H1 (cell line): Measurements from ENCODE around the gene MXRA8. TPM values are rescaled to one million over a fixed set of nuclear protein-coding genes. Genes with fewer than 3 reads are reported as not detected.

Experiments used
- CTCF ChIA-PET: fragments of 300-600 bp; sonication (Branson Sonifier 250); formaldehyde crosslinking; loops from one replicate; lab custom pipeline; 2021; ENCODE audit not compliant: partially characterized antibody; lab: Charles Lee
- POLR2A ChIA-PET: fragments of 300-600 bp; sonication (Branson Sonifier 250); formaldehyde crosslinking; loops from one replicate; lab custom pipeline; 2021; ENCODE audit warnings: inconsistent platforms; ENCODE audit not compliant: partially characterized antibody; lab: Charles Lee
- DNase-seq, 2 experiments: peaks; one replicate each; pipeline versions ENCODE4 v3.0.0 to v3.0.0-alpha.2; 2010 to 2022; ENCODE audit warnings: low spot score in 2 of 2, low read depth in 1 of 2, mixed read lengths in 1 of 2
- FAIRE-seq: peaks from 2 replicates; lab custom pipeline; 2011; peaks lifted over from hg19 to GRCh38; lab: Jason Lieb, UNC
- H2AFZ ChIP-seq: 2 replicates; pipeline ENCODE4 v1.8.1; 2012; ENCODE audit warnings: low read length, inconsistent platforms
- H2AK5ac ChIP-seq: 2 replicates; pipeline ENCODE4 v1.6.1; 2013; ENCODE audit warnings: low read depth, low read length
- H2BK120ac ChIP-seq: replicated peaks from 2 replicates; pipeline ENCODE3; 2013; ENCODE audit warnings: low read depth, low read length, inconsistent platforms
- H2BK12ac ChIP-seq: 2 replicates; pipeline ENCODE4 v1.6.1; 2013; ENCODE audit warnings: low read depth, low read length
- H2BK15ac ChIP-seq: 2 replicates; pipeline ENCODE4 v1.6.1; 2013; ENCODE audit warnings: low read length
- H2BK20ac ChIP-seq: 2 replicates; pipeline ENCODE4 v1.6.1; 2013; ENCODE audit warnings: low read length
- H2BK5ac ChIP-seq: 2 replicates; pipeline ENCODE4 v1.6.1; 2013; ENCODE audit warnings: low read depth, low read length
- H3K14ac ChIP-seq: 2 replicates; pipeline ENCODE4 v1.6.1; 2013; ENCODE audit warnings: inconsistent platforms; ENCODE audit not compliant: insufficient read length
- H3K18ac ChIP-seq: 2 replicates; pipeline ENCODE4 v1.6.1; 2013; ENCODE audit warnings: low read length; ENCODE audit errors: extremely low read depth
- H3K23ac ChIP-seq: 2 replicates; pipeline ENCODE4 v1.6.1; 2013; ENCODE audit warnings: inconsistent platforms; ENCODE audit not compliant: insufficient read length
- H3K23me2 ChIP-seq: 2 replicates; pipeline ENCODE4 v1.6.1; 2013; ENCODE audit warnings: low read depth, low read length
- H3K27ac ChIP-seq: 2 replicates; pipeline ENCODE4 v1.6.1; 2011; ENCODE audit warnings: low read depth, low read length, inconsistent platforms
- H3K27me3 ChIP-seq, 4 experiments: replicated peaks in 1 of 4; 1 replicate in 1 of 4; 2 replicates in 3 of 4; pipeline versions ENCODE4 v1.6.1 to v1.8.1; 2011 to 2013; ENCODE audit warnings: low read length in 3 of 4, mild to moderate bottlenecking in 3 of 4, inconsistent platforms in 2 of 4, mixed read lengths in 2 of 4, moderate library complexity in 1 of 4; ENCODE audit not compliant: control insufficient read depth in 3 of 4, insufficient read depth in 3 of 4; ENCODE audit errors: extremely low read depth in 1 of 4
- H3K36me3 ChIP-seq, 4 experiments: 2 replicates each; pipeline versions ENCODE4 v1.6.1 to v1.8.1; 2011 to 2013; ENCODE audit warnings: mild to moderate bottlenecking in 4 of 4, low read length in 3 of 4, moderate library complexity in 2 of 4, control low read depth in 1 of 4, inconsistent platforms in 1 of 4; ENCODE audit not compliant: insufficient read depth in 4 of 4, control insufficient read depth in 2 of 4
- H3K4ac ChIP-seq: replicated peaks from 2 replicates; pipeline ENCODE3; 2013; ENCODE audit warnings: low read length, low read depth, mixed read lengths, inconsistent platforms; ENCODE audit not compliant: insufficient read length
- H3K4me1 ChIP-seq, 4 experiments: replicated peaks in 1 of 4; 1 replicate in 1 of 4; 2 replicates in 3 of 4; pipeline versions ENCODE4 v1.6.1 to v1.8.1; 2011 to 2013; ENCODE audit warnings: low read length in 3 of 4, inconsistent platforms in 2 of 4, mixed read lengths in 1 of 4; ENCODE audit not compliant: insufficient read depth in 4 of 4, control insufficient read depth in 3 of 4
- H3K4me2 ChIP-seq, 2 experiments: 2 replicates each; pipeline versions ENCODE4 v1.6.1 to v1.8.1; 2011 to 2013; ENCODE audit warnings: low read depth in 2 of 2, low read length in 2 of 2, control low read depth in 1 of 2, inconsistent platforms in 1 of 2, mild to moderate bottlenecking in 1 of 2; ENCODE audit not compliant: insufficient read depth in 1 of 2
- H3K4me3 ChIP-seq, 4 experiments: fragments of 200-600, 300-600 bp in 1 of 4; sonication (generic), shearing (Covaris generic), sonication (Bioruptor Twin) in 1 of 4; 2 replicates each; pipeline versions ENCODE4 v1.5.1 to v1.8.1; 2011 to 2016; ENCODE audit warnings: low read length in 4 of 4, low read depth in 3 of 4, control low read depth in 2 of 4, inconsistent platforms in 2 of 4, mild to moderate bottlenecking in 2 of 4, mixed read lengths in 1 of 4, moderate library complexity in 1 of 4; ENCODE audit not compliant: insufficient read depth in 2 of 4; ENCODE audit errors: extremely low read depth in 1 of 4
- H3K56ac ChIP-seq: replicated peaks from 2 replicates; pipeline ENCODE3; 2013; ENCODE audit warnings: low read depth, mild to moderate bottlenecking, mixed read lengths, low read length, inconsistent platforms; ENCODE audit not compliant: insufficient read length
- H3K79me1 ChIP-seq: 2 replicates; pipeline ENCODE4 v1.6.1; 2013; ENCODE audit warnings: low read depth, low read length, control low read depth
- H3K79me2 ChIP-seq, 2 experiments: 2 replicates each; pipeline versions ENCODE4 v1.6.1 to v1.8.1; 2012 to 2013; ENCODE audit warnings: low read length in 2 of 2, mild to moderate bottlenecking in 2 of 2, inconsistent platforms in 1 of 2; ENCODE audit not compliant: insufficient read depth in 2 of 2, control insufficient read depth in 1 of 2
- H3K9ac ChIP-seq, 4 experiments: replicated peaks in 1 of 4; 1 replicate in 1 of 4; 2 replicates in 3 of 4; pipeline versions ENCODE4 v1.6.1 to v1.8.1; 2011 to 2013; ENCODE audit warnings: low read depth in 3 of 4, low read length in 3 of 4, control low read depth in 2 of 4, mild to moderate bottlenecking in 2 of 4, moderate library complexity in 2 of 4, inconsistent platforms in 1 of 4; ENCODE audit errors: extremely low read depth in 1 of 4
- H3K9me3 ChIP-seq, 2 experiments: 2 replicates each; pipeline versions ENCODE4 v1.6.1 to v1.8.1; 2012 to 2013; ENCODE audit warnings: mild to moderate bottlenecking in 2 of 2, moderate library complexity in 2 of 2, control low read depth in 1 of 2, inconsistent platforms in 1 of 2, low read depth in 1 of 2, low read length in 1 of 2, mixed read lengths in 1 of 2; ENCODE audit not compliant: insufficient read depth in 2 of 2
- H4K20me1 ChIP-seq, 2 experiments: replicated peaks in 1 of 2; 2 replicates each; pipeline versions ENCODE3 to v1.8.1; 2011 to 2013; ENCODE audit warnings: inconsistent platforms in 2 of 2, low read length in 2 of 2, mild to moderate bottlenecking in 1 of 2; ENCODE audit not compliant: insufficient read depth in 2 of 2, control insufficient read depth in 1 of 2
- H4K5ac ChIP-seq: 2 replicates; pipeline ENCODE4 v1.6.1; 2013; ENCODE audit warnings: low read length, low read depth, mixed read lengths, inconsistent platforms; ENCODE audit not compliant: insufficient read length
- H4K8ac ChIP-seq: 2 replicates; pipeline ENCODE4 v1.8.0; 2013; ENCODE audit warnings: mild to moderate bottlenecking, moderate library complexity, low read length, inconsistent platforms; ENCODE audit not compliant: insufficient read depth; ENCODE audit errors: extremely low read depth
- H4K91ac ChIP-seq: replicated peaks from 2 replicates; pipeline ENCODE3; 2013; ENCODE audit warnings: low read length, mixed read lengths, inconsistent platforms; ENCODE audit not compliant: insufficient read length
- BRCA1 ChIP-seq: IDR thresholded peaks from 2 replicates; pipeline ENCODE4 v1.6.1; 2012; ENCODE audit warnings: low read depth, low read length, improper control_type of control experiment
- EP300 ChIP-seq, 2 experiments: IDR thresholded peaks; 1 replicate in 1 of 2; 2 replicates in 1 of 2; pipeline ENCODE4 v1.6.1; 2011 to 2012; ENCODE audit warnings: low read depth in 2 of 2, low read length in 2 of 2, mild to moderate bottlenecking in 2 of 2, borderline replicate concordance in 1 of 2, inconsistent platforms in 1 of 2, moderate library complexity in 1 of 2
- KDM4A ChIP-seq: IDR thresholded peaks from one replicate; pipeline ENCODE4 v1.7.1; 2012; ENCODE audit warnings: low read depth, mild to moderate bottlenecking, moderate library complexity, low read length, inconsistent platforms; ENCODE audit not compliant: severe bottlenecking
- NRF1 ChIP-seq: IDR thresholded peaks from 2 replicates; pipeline ENCODE4 v1.6.1; 2011; ENCODE audit warnings: mild to moderate bottlenecking, low read depth, low read length, improper control_type of control experiment
- POU5F1 ChIP-seq: IDR thresholded peaks from 2 replicates; pipeline ENCODE4 v1.6.1; 2011; ENCODE audit warnings: low read depth, mild to moderate bottlenecking, low read length, moderate library complexity
- TAF7 ChIP-seq: optimal IDR thresholded peaks from 2 replicates; pipeline ENCODE3; 2011; ENCODE audit warnings: low read depth, mild to moderate bottlenecking, inconsistent platforms, low read length, moderate library complexity, borderline replicate concordance
- WGBS, 2 experiments: shearing (Covaris generic) in 1 of 2; methylation state at CpG; one replicate each; pipeline versions ENCODE4 v1.1.6 to v1.1.7; 2013 to 2015; ENCODE audit warnings: low lambda C conversion rate in 2 of 2, mixed read lengths in 2 of 2, inconsistent platforms in 1 of 2, low coverage in 1 of 2, missing lambda C conversion rate in 1 of 2; ENCODE audit not compliant: insufficient replicate concordance in 2 of 2, insufficient coverage in 1 of 2, insufficient read length in 1 of 2; ENCODE audit errors: extremely low coverage in 1 of 2, missing lambda C conversion rate in 1 of 2; 5-methylcytosine and 5-hydroxymethylcytosine counted together
- polyA plus RNA-seq, 7 experiments: library from polyadenylated mRNA; depleted of rRNA in 3 of 7; stranded (reverse) in 5 of 7; unstranded in 2 of 7; fragments of >200 nt in 5 of 7; fragments of 200-250 nt in 2 of 7; gene quantifications; 1 replicate in 5 of 7; 2 replicates in 1 of 7; 4 replicates in 1 of 7; pipeline versions ENCODE4 v1.2.1 to v1.2.3, GENCODE V29; 2011 to 2013; ENCODE audit warnings: missing spikeins in 2 of 7, mixed read lengths in 2 of 7
- total RNA-seq: library from RNA; stranded (reverse); fragmentation: NEBNext Ultra II Directional; extraction: Animal tissue kit (Norgen Biotek cat#: 25700); gene quantifications from 2 replicates; pipeline ENCODE4 v1.2.1, GENCODE V29; 2021
- TF ChIP-seq, protein P1 (sequence below): IDR thresholded peaks from 2 replicates; pipeline ENCODE4 v1.6.1; 2012; ENCODE audit warnings: inconsistent platforms
- TF ChIP-seq, protein P2 (sequence below): IDR thresholded peaks from 2 replicates; pipeline ENCODE4 v1.6.1; 2011; ENCODE audit warnings: low read depth, mild to moderate bottlenecking, low read length; ENCODE audit not compliant: insufficient read depth

MXRA8 gene
- total and polyA plus RNA-seq, 2 of the 8 experiments (the other 6 are each of a cell fraction or from before 2014, with no cell fraction given), result 10.5 to 17.2 TPM

DNA sequence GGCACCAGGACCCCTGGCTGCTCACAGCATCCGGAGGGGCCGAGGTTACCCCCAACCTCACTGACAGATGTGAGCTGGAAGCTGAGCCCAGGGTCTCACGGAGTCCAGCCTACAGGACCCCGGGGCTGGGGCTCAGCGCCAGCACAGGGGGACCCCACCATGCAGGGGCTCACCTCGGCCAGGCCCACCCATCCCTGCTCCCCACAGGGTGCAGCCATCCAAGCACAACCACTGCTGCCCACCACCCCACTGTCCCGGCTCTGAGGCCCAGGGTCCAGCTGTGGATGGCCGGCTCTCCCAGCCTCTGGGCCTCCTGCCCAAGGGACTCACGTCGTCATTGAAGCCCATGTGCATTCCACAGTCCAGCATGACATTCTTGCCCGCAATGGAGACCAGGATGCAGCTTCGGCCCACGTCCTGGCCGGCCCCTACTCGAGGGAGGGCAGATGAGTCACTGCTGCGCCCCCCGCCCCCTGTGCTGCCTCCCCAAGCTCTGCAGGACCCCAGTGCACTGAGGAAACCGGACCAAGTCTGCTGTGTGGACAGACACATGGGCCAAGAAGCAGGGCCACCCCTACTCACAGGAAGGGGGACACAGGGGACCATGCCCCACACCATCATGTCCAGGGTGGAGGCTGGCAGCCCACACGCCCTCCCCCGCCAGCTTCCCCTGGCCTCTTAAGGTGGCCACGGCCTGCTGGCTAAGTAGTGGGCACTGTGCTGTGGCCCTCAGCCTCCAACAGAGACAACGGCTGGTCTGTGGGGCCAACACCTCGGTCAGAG lies 37.5 kb downstream of the MXRA8 start:
- no peak overlapping the region for H3K14ac ChIP-seq
- ChIA-PET CTCF (interaction anchor here (1.7 kb wide), 1 partner anchor 21 kb away, joined by 6 read pairs; no protein-coding TSS in a partner anchor), POLR2A (interaction anchor here (1.1 to 3.0 kb wide), 6 partner anchors 10 to 31 kb away, joined by 3 to 20 read pairs (median 6); partner anchors contain the start of gene TAS1R3)
- H4K20me1 ChIP-seq, result peaks cover 25 to 37% of the 10 kb centered on the region in 2 experiments
- H3K4me3 ChIP-seq, result no peak overlapping the region
- no peak overlapping the region for H3K18ac ChIP-seq
- no peak overlapping the region for H3K4ac ChIP-seq
- 91% methylated on average over 18 of the region's 23 CpGs; no CpG with 5 or more reads in 1 of the 2 experiments for WGBS, 2 experiments
- DNase-seq, result no peak
- H4K8ac ChIP-seq, result no peak overlapping the region
- no peak overlapping the region for H4K91ac ChIP-seq
- no peak for FAIRE-seq
- peaks cover 7% of the 10 kb centered on the region; the same call in 1 of the 2 replicates for H3K23me2 ChIP-seq
- no peak overlapping the region for H2BK5ac ChIP-seq
- H2BK15ac ChIP-seq, result no peak overlapping the region
- no peak overlapping the region for H3K4me2 ChIP-seq
- H2BK12ac ChIP-seq, result no peak overlapping the region
- no peak overlapping the region for H3K9ac ChIP-seq
- H3K4me1 ChIP-seq, result peaks cover 0 to 16% (median 5%) of the 10 kb centered on the region in 4 experiments; a peak in 5 of 7 replicates
- no peaks in the 10 kb centered on the region for H3K27me3 ChIP-seq
- no peak overlapping the region for H3K27ac ChIP-seq
- no peaks in the 10 kb centered on the region for H3K9me3 ChIP-seq
- H3K36me3 ChIP-seq, result peaks cover 0 to 12% (median 6%) of the 10 kb centered on the region in 4 experiments; a peak in 6 of 8 replicates
- no peak overlapping the region for H4K5ac ChIP-seq
- no peak overlapping the region for H2AFZ ChIP-seq
- no peak overlapping the region for H2BK120ac ChIP-seq
- H3K56ac ChIP-seq, result no peak overlapping the region
- H3K79me1 ChIP-seq, result peaks cover 38% of the 10 kb centered on the region
- H2BK20ac ChIP-seq, result no peak overlapping the region
- H3K23ac ChIP-seq, result no peak overlapping the region
- no peak overlapping the region for H2AK5ac ChIP-seq
- peaks cover 12 to 55% of the 10 kb centered on the region in 2 experiments; a peak in 3 of 4 replicates for H3K79me2 ChIP-seq
- TF ChIP-seq TAF7 (no peak), BRCA1 (no peak), NRF1 (no peak), POU5F1 (no peak), KDM4A (no peak), EP300 (IDR thresholded peaks at IDR 0.05; ENCODE audit: borderline replicate concordance in 1 of 2, low read depth in 2 of 2, low read length in 2 of 2) (no peak)
- TF ChIP-seq, protein P1, sequence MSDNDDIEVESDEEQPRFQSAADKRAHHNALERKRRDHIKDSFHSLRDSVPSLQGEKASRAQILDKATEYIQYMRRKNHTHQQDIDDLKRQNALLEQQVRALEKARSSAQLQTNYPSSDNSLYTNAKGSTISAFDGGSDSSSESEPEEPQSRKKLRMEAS, result no peak
- TF ChIP-seq, protein P2, sequence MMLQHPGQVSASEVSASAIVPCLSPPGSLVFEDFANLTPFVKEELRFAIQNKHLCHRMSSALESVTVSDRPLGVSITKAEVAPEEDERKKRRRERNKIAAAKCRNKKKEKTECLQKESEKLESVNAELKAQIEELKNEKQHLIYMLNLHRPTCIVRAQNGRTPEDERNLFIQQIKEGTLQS, result no peak
